HUES6 (cell line): ENCODE results near the gene ZNF232.
A peak's percentile ranks its signal among the peaks of the same experiment; 100 is the strongest.
"Not testable (repeated sequence)": the region's sequence is repeated elsewhere in the genome, so short reads cannot be mapped to it uniquely, and the experiment has no call there.

ENCODE experiments used
- H3K27ac ChIP-seq: 2 replicates; pipeline ENCODE4 v1.7.0; 2013; ENCODE audit warnings: low read depth, mild to moderate bottlenecking, low read length, inconsistent platforms
- H3K27me3 ChIP-seq: 2 replicates; pipeline ENCODE4 v1.6.1; 2013; ENCODE audit warnings: low read length; ENCODE audit not compliant: control insufficient read depth, insufficient read depth
- H3K36me3 ChIP-seq: 2 replicates; pipeline ENCODE4 v1.6.1; 2013; ENCODE audit warnings: low read length; ENCODE audit not compliant: control insufficient read depth, insufficient read depth
- H3K4me1 ChIP-seq: 2 replicates; pipeline ENCODE4 v1.6.1; 2013; ENCODE audit warnings: low read length; ENCODE audit not compliant: control insufficient read depth, insufficient read depth
- H3K4me3 ChIP-seq: 2 replicates; pipeline ENCODE4 v1.5.1; 2013; ENCODE audit warnings: low read depth, low read length
- H3K9ac ChIP-seq: one replicate; pipeline ENCODE4 v1.6.1; 2013; ENCODE audit warnings: mild to moderate bottlenecking, low read length
- H3K9me3 ChIP-seq: 2 replicates; pipeline ENCODE4 v1.6.1; 2013; ENCODE audit warnings: low read depth, low read length; ENCODE audit not compliant: control insufficient read depth, insufficient read depth

The ZNF232 gene

GRCh38 chr17:5111402-5112204 is at the start of gene ZNF232:
Gene ZNF232 (minus strand): TSS chr17:5111878. CDS start chr17:5111822, 56 bp downstream.
- Histone ChIP-seq H3K4me1 (peaks cover 5% of the 10 kb centered on the region; the same call in 1 of the 2 replicates), H3K4me3 (peak within 1 kb of the TSS; percentile 86), H3K27ac (peak within 1 kb of the TSS; percentile 66; the same call in 1 of the 2 replicates), H3K36me3 (peaks cover 37% of the 10 kb centered on the region), H3K27me3 (peaks cover 8% of the 10 kb centered on the region; the same call in 1 of the 2 replicates), H3K9ac (peak within 1 kb of the TSS; percentile 91), H3K9me3 (no peaks in the 10 kb centered on the region)

DNA sequence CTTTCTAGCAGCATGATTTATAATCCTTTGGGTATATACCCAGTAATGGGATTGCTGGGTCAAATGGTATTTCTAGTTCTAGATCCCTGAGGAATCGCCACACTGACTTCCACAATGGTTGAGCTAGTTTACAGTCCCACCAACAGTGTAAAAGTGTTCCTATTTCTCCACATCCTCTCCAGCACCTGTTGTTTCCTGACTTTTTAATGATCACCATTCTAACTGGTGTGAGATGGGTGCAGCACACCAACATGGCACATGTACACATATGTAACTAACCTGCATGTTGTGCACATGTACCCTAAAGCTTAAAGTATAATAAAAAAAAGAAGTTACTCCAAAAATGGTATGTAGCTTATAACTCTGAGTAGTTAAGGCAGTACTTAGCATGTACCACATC is 49.0 kb upstream of the ZNF232 start:
- not testable (repeated sequence) for H3K36me3 ChIP-seq, H3K27me3 ChIP-seq, H3K9me3 ChIP-seq, H3K4me3 ChIP-seq, H3K4me1 ChIP-seq, H3K27ac ChIP-seq, H3K9ac ChIP-seq

DNA sequence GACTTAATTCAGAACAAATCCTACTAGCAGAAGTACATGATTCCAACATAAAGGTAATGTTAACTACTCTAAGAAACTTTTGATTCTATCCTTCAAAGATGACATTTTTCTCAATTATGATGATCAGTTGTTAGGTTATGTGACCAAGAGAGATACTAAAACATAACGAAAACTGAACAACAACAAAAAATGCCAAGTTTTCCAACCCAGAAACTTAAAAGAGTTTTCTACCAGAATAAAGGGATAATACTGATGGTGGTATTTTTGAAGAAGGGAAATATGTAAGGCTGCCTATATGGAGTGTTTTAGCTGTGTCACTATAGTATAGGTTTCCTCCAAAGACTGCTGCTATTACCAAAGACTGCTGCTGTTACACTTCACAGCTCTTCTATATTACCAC is 34.4 kb upstream of the ZNF232 start:
- H3K4me1 ChIP-seq, H3K4me3 ChIP-seq, H3K27ac ChIP-seq, H3K36me3 ChIP-seq, H3K9me3 ChIP-seq, H3K27me3 ChIP-seq, H3K9ac ChIP-seq: not testable (repeated sequence)

DNA sequence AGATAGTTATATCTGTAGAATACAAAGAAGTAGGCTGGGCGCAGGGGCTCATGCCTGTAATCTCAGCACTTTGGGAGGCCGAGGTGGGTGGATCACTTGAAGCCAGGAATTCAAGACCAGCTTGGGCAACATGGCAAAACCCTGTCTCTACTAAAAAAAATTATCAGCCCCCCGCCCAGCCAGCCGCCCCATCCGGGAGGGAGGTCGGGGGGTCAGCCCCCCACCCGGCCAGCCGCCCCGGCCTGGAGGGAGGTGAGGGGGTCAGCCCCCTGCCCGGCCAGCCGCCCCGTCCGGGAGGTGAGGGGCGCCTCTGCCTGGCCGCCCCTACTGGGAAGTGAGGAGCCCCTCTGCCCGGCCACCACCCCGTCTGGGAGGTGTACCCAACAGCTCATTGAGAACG is 31.2 kb upstream of the ZNF232 start:
- not testable (repeated sequence) for H3K27ac ChIP-seq, H3K4me1 ChIP-seq, H3K9ac ChIP-seq, H3K36me3 ChIP-seq, H3K4me3 ChIP-seq, H3K9me3 ChIP-seq, H3K27me3 ChIP-seq

DNA sequence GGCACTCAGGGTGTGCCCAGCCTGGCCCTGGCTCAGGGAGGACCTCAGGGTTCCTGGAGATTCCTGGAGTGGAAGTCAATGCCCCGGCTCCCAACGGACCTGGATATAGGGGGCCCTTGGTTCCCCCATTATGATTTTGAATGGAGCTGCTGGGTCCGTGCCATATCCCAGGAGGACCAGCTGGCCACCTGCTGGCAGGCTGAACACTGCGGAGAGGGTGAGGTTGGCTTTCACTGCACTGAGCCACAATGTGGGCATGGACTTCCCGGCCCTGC is 27.7 kb upstream of the ZNF232 start:
- Histone ChIP-seq H3K9me3 (no peaks in the 10 kb centered on the region), H3K27ac (no peak overlapping the region), H3K4me3 (no peak overlapping the region), H3K27me3 (no peaks in the 10 kb centered on the region), H3K9ac (no peak overlapping the region), H3K4me1 (no peaks in the 10 kb centered on the region), H3K36me3 (no peaks in the 10 kb centered on the region)

- Histone ChIP-seq H3K27me3 (no peaks in the 10 kb centered on the region), H3K9ac (no peak overlapping the region), H3K27ac (no peak overlapping the region), H3K9me3 (no peaks in the 10 kb centered on the region), H3K36me3 (no peaks in the 10 kb centered on the region), H3K4me1 (no peaks in the 10 kb centered on the region), H3K4me3 (no peak overlapping the region)
Measured at GRCh38 chr17:5138616-5139457, 27.2 kb upstream of the ZNF232 start.

DNA sequence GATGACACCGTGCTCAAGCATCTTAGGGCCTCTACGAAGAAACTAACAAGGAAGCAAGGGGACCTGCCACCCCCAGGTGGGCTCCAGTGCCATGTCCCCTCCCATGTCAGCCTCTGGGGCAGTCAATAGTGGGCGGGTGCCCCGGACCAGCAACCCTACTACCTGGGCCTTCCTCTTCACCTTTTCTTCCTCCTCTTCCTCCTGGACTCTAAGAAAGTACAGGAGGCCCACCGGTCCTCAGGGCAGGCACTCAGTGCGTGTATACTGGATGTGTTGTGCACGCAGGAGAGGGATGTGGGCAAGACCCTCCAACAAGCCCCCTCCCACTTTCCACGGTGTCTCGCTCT is 26.5 kb upstream of the ZNF232 start:
- not testable (repeated sequence) for H3K27me3 ChIP-seq, H3K4me3 ChIP-seq, H3K9me3 ChIP-seq, H3K9ac ChIP-seq, H3K36me3 ChIP-seq, H3K27ac ChIP-seq, H3K4me1 ChIP-seq

- not testable (repeated sequence) for H3K27me3 ChIP-seq, H3K27ac ChIP-seq, H3K9me3 ChIP-seq
Measured at GRCh38 chr17:5137511-5138197, 26.0 kb upstream of the ZNF232 start.

GRCh38 chr17:5136580-5137412 is 25.1 kb upstream of the ZNF232 start:
- H3K27ac ChIP-seq, result not testable (repeated sequence)

More at GRCh38 chr17:5137511-5138197, 26.0 kb upstream of the ZNF232 start:
- H3K36me3 ChIP-seq, H3K4me1 ChIP-seq, H3K9ac ChIP-seq, H3K4me3 ChIP-seq: not testable (repeated sequence)

DNA sequence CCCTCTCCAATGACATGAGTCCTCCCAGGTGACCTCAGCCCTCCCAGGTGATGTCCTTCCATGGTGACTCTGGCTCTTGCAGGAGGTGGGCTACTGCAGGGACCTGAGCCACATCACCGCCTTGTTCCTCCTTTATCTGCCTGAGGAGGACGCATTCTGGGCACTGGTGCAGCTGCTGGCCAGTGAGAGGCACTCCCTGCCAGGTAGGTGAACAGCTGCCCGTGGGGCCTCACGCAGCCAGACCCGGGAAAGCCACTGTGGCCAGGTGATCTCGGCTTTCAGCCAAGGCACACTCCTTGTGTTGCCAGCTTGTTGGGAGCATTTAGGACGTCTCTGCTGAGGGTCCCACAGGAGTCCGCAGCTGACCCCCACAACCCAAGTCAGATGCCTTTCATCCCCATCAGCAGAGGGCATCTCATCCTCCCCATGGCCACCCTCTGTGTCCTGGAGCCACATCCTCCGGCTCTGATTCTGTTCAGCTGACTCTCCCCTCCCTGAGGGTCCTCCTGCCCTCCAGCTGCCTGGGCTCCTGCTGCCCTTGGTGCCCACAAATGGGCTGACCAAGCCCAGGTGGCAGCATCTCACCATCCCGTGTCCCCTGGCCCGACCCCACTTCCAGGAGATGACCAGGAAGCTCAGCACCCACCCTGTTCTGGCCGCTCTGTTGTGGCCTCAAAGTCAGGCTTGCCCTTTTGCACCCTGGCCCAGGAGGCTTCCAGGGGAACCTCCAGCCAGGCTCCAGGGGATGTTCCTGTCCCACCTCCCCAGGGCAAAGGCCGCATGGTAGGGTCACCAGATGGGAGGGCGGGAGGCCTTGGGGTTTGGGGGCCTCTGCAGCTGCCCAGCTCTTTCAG is 24.3 kb upstream of the ZNF232 start:
- Histone ChIP-seq H3K27me3 (no peaks in the 10 kb centered on the region), H3K36me3 (no peaks in the 10 kb centered on the region), H3K4me3 (no peak overlapping the region)

More at GRCh38 chr17:5136580-5137412, 25.1 kb upstream of the ZNF232 start:
- not testable (repeated sequence) for H3K9ac ChIP-seq, H3K36me3 ChIP-seq, H3K4me3 ChIP-seq, H3K4me1 ChIP-seq, H3K27me3 ChIP-seq, H3K9me3 ChIP-seq

More for the DNA sequence above, 24.3 kb upstream of the ZNF232 start:
- no peaks in the 10 kb centered on the region for H3K9me3 ChIP-seq
- H3K4me1 ChIP-seq, result no peaks in the 10 kb centered on the region
- H3K27ac ChIP-seq, result no peak overlapping the region
- H3K9ac ChIP-seq, result no peak overlapping the region
